SU-DHL-6 (cell line): Measurements from ENCODE around the gene ZC2HC1B.

Source experiments
- H2AFZ ChIP-seq: fragments of 200-600 bp; sonication (generic); 2 replicates; pipeline ENCODE4 v1.6.1; 2014; ENCODE audit warnings: low read depth, mild to moderate bottlenecking, moderate library complexity, mixed read lengths, antibody characterized with exemption, low read length; ENCODE audit not compliant: severe bottlenecking
- H3F3A ChIP-seq: fragments of 200-600 bp; shearing (Covaris generic); 2 replicates; pipeline ENCODE4 v1.6.0; 2016; ENCODE audit warnings: antibody characterized with exemption, mild to moderate bottlenecking; ENCODE audit not compliant: insufficient read depth
- H3K27ac ChIP-seq: fragments of 200-600 bp; sonication (generic); 2 replicates; pipeline ENCODE4 v1.5.1; 2016; ENCODE audit warnings: low read depth, mild to moderate bottlenecking, low read length, moderate library complexity, mixed read lengths
- H3K27me3 ChIP-seq: fragments of 200-600 bp; sonication (generic), shearing (Covaris generic); 2 replicates; pipeline ENCODE4 v1.6.0; 2014; ENCODE audit warnings: mild to moderate bottlenecking, low read length
- H3K36me3 ChIP-seq: fragments of 200-600 bp; sonication (generic); 2 replicates; pipeline ENCODE4 v1.6.1; 2014; ENCODE audit warnings: mild to moderate bottlenecking, low read length, mixed read lengths
- H3K4me2 ChIP-seq: fragments of 300-600, 200-600 bp; shearing (Covaris generic), sonication (generic); 2 replicates; pipeline ENCODE4 v1.6.0; 2014; ENCODE audit warnings: low read length, low read depth, mild to moderate bottlenecking; ENCODE audit not compliant: poor library complexity, severe bottlenecking
- H3K4me3 ChIP-seq: fragments of 200-600 bp; sonication (generic); 2 replicates; pipeline ENCODE4 v1.5.1; 2014; ENCODE audit warnings: antibody characterized with exemption, low read length, mild to moderate bottlenecking, mixed read lengths; ENCODE audit not compliant: insufficient read depth, poor library complexity, severe bottlenecking
- H3K79me2 ChIP-seq: fragments of 200-600 bp; sonication (generic); 2 replicates; pipeline ENCODE4 v1.6.1; 2014; ENCODE audit warnings: mild to moderate bottlenecking, low read length, moderate library complexity; ENCODE audit not compliant: insufficient read depth
- H3K9ac ChIP-seq: fragments of 200-600 bp; sonication (generic); 2 replicates; pipeline ENCODE4 v1.7.0; 2014; ENCODE audit warnings: mild to moderate bottlenecking, low read length
- H3K9me2 ChIP-seq: fragments of 200-600 bp; sonication (generic); replicated peaks from 2 replicates; pipeline ENCODE4 v1.6.1; 2014; ENCODE audit warnings: low read length; ENCODE audit not compliant: insufficient read depth
- H3K9me3 ChIP-seq: fragments of 200-600 bp; sonication (generic); 2 replicates; pipeline ENCODE4 v1.6.1; 2014; ENCODE audit warnings: low read length, mixed read lengths; ENCODE audit not compliant: insufficient read depth
- H4K20me1 ChIP-seq: fragments of 200-600 bp; sonication (generic); 2 replicates; pipeline ENCODE4 v1.6.1; 2014; ENCODE audit warnings: low read depth, mild to moderate bottlenecking, antibody characterized with exemption, low read length, moderate library complexity, mixed read lengths
- CTCF ChIP-seq: fragments of 200-600 bp; sonication (generic); IDR thresholded peaks from one replicate; pipeline ENCODE4 v1.5.1; 2017; ENCODE audit warnings: antibody characterized with exemption, mild to moderate bottlenecking, low read length, moderate library complexity; ENCODE audit not compliant: insufficient read depth, poor library complexity, severe bottlenecking
- EZH2phosphoT487 ChIP-seq: fragments of 200-600 bp; sonication (generic), shearing (Covaris generic); conservative IDR thresholded peaks from 2 replicates; pipeline ENCODE4 v1.6.1; 2018; ENCODE audit warnings: mild to moderate bottlenecking, antibody characterized with exemption, low read length, moderate library complexity, mixed read lengths

The ZC2HC1B gene

GRCh38 chr6:143880412-143880811 lies 16.1 kb downstream of the ZC2HC1B start:
- Histone ChIP-seq H3K9me3 (no peaks in the 10 kb centered on the region), H3K79me2 (no peaks in the 10 kb centered on the region)
- no peak for TF ChIP-seq EZH2phosphoT487
- TF ChIP-seq CTCF = no peak

GRCh38 chr6:143882401-143882930 lies 18.2 kb downstream of the ZC2HC1B start:
- no peaks in the 10 kb centered on the region for H3K9me2 ChIP-seq
- no peak for TF ChIP-seq CTCF
- TF ChIP-seq EZH2phosphoT487 = no peak
- H3F3A ChIP-seq = no peaks in the 10 kb centered on the region
- H3K9me3 ChIP-seq = no peaks in the 10 kb centered on the region
- H3K4me3 ChIP-seq = no peak overlapping the region
- H3K36me3 ChIP-seq = no peaks in the 10 kb centered on the region
- no peak overlapping the region for H3K27ac ChIP-seq
- no peaks in the 10 kb centered on the region for H4K20me1 ChIP-seq
- H3K9ac ChIP-seq = no peak overlapping the region
- H2AFZ ChIP-seq = no peak overlapping the region
- H3K27me3 ChIP-seq = no peaks in the 10 kb centered on the region
- H3K79me2 ChIP-seq = no peaks in the 10 kb centered on the region
- no peak overlapping the region for H3K4me2 ChIP-seq

More at GRCh38 chr6:143880412-143880811, 16.1 kb downstream of the ZC2HC1B start:
- no peaks in the 10 kb centered on the region for H4K20me1 ChIP-seq
- no peaks in the 10 kb centered on the region for H3K27me3 ChIP-seq
- no peaks in the 10 kb centered on the region for H3K36me3 ChIP-seq
- no peak overlapping the region for H3K4me3 ChIP-seq
- no peaks in the 10 kb centered on the region for H3F3A ChIP-seq
- H3K9me2 ChIP-seq = no peaks in the 10 kb centered on the region
- no peak overlapping the region for H3K9ac ChIP-seq
- no peak overlapping the region for H3K27ac ChIP-seq
- no peak overlapping the region for H3K4me2 ChIP-seq
- no peak overlapping the region for H2AFZ ChIP-seq

GRCh38 chr6:143884216-143884900 lies 20.1 kb downstream of the ZC2HC1B start:
- Histone ChIP-seq H3K9me3 (no peaks in the 10 kb centered on the region), H3K9me2 (no peaks in the 10 kb centered on the region), H3K79me2 (no peaks in the 10 kb centered on the region), H3K36me3 (no peaks in the 10 kb centered on the region), H3K27me3 (no peaks in the 10 kb centered on the region), H3F3A (no peaks in the 10 kb centered on the region), H3K27ac (no peak overlapping the region), H3K9ac (no peak overlapping the region), H2AFZ (no peak overlapping the region), H4K20me1 (no peaks in the 10 kb centered on the region), H3K4me3 (no peak overlapping the region), H3K4me2 (no peak overlapping the region)
- no peak for TF ChIP-seq EZH2phosphoT487
- TF ChIP-seq CTCF = no peak
